ENCODE measurements around the gene DLG2.

The DLG2 gene

DNA sequence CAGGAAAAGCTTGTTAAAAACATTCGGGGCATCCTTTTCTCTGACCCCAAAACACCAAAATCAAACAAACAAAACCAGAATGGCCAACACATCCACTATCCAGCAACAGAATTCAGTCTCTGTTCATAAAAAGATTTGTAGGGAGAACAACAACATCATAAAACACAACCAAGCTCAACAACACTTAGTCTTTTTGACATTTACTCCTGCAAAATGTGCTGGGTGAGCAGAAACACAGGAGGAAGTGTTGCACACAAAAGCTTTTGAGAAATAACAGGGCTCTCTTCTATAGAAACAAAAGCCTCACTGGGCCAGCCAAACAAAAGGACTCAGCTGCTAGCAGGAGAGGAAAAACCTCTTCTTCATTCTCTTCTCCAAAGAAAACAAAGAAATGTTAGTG is 1604.9 kb downstream of the DLG2 start:
- TF ChIP-seq EZH2phosphoT487 (IDR thresholded peaks at IDR 0.05; ENCODE audit: low read depth) (no peak), CTCF (IDR thresholded peaks at IDR 0.05; ENCODE audit: low read depth, low read length) (no peak)
- no peaks in the 10 kb centered on the region for H3K79me2 ChIP-seq (ENCODE audit: low read length)
- no peak overlapping the region for H3K4me2 ChIP-seq (ENCODE audit: low read length)
- H3K36me3 ChIP-seq (replicated peaks; ENCODE audit: low read depth, low read length), result no peaks in the 10 kb centered on the region
- H3K4me1 ChIP-seq (ENCODE audit: low read length), result no peaks in the 10 kb centered on the region
- H3K27ac ChIP-seq (ENCODE audit: low read length), result no peak overlapping the region
- no peaks in the 10 kb centered on the region for H3K9me3 ChIP-seq (ENCODE audit: insufficient read depth, low read length)
- no peaks in the 10 kb centered on the region for H3K27me3 ChIP-seq (ENCODE audit: low read depth, low read length)
- no peak overlapping the region for H3K4me3 ChIP-seq (ENCODE audit: low read length)
- H2AFZ ChIP-seq (ENCODE audit: low read depth, low read length), result no peak overlapping the region
- H3K9ac ChIP-seq (ENCODE audit: low read length), result no peak overlapping the region
- H4K20me1 ChIP-seq (ENCODE audit: insufficient read depth, low read length), result no peaks in the 10 kb centered on the region

DNA sequence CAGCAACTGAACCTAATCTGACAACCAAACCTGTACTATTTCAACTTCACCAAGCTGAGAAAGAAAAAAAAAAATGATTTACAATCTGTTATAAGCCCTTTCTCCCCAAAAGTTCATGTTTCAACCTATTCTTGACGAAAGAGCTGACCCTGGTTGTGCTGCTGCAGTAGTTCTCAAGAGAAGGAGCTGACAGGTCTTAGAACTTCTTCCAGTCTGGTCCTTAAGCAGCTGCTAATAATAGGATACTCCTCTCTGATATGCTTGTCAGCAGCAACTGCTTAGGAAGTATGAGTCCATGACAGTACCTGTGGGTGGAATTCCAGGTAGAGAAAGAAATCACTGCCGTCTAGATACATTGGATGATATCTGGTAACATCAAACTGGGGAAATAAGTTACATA is 1605.9 kb downstream of the DLG2 start:
- Histone ChIP-seq H4K20me1 (ENCODE audit: insufficient read depth, low read length) (no peaks in the 10 kb centered on the region), H3K4me2 (ENCODE audit: low read length) (no peak overlapping the region), H3K4me1 (ENCODE audit: low read length) (no peaks in the 10 kb centered on the region), H3K9me3 (ENCODE audit: insufficient read depth, low read length) (no peaks in the 10 kb centered on the region), H3K9ac (ENCODE audit: low read length) (no peak overlapping the region), H3K27me3 (ENCODE audit: low read depth, low read length) (no peaks in the 10 kb centered on the region), H3K36me3 (replicated peaks; ENCODE audit: low read depth, low read length) (no peaks in the 10 kb centered on the region), H2AFZ (ENCODE audit: low read depth, low read length) (no peak overlapping the region), H3K4me3 (ENCODE audit: low read length) (no peak overlapping the region), H3K79me2 (ENCODE audit: low read length) (no peaks in the 10 kb centered on the region), H3K27ac (ENCODE audit: low read length) (no peak overlapping the region)
- TF ChIP-seq CTCF (IDR thresholded peaks at IDR 0.05; ENCODE audit: low read depth, low read length) (no peak), EZH2phosphoT487 (IDR thresholded peaks at IDR 0.05; ENCODE audit: low read depth) (no peak)

- Histone ChIP-seq H3K4me3 (ENCODE audit: low read length) (no peak overlapping the region), H3K9me3 (ENCODE audit: insufficient read depth, low read length) (no peaks in the 10 kb centered on the region), H3K36me3 (replicated peaks; ENCODE audit: low read depth, low read length) (no peaks in the 10 kb centered on the region), H3K9ac (ENCODE audit: low read length) (no peak overlapping the region), H2AFZ (ENCODE audit: low read depth, low read length) (no peak overlapping the region), H3K27ac (ENCODE audit: low read length) (no peak overlapping the region), H3K79me2 (ENCODE audit: low read length) (no peaks in the 10 kb centered on the region), H3K4me2 (ENCODE audit: low read length) (no peak overlapping the region), H3K4me1 (ENCODE audit: low read length) (no peaks in the 10 kb centered on the region), H3K27me3 (ENCODE audit: low read depth, low read length) (no peaks in the 10 kb centered on the region), H4K20me1 (ENCODE audit: insufficient read depth, low read length) (no peaks in the 10 kb centered on the region)
- TF ChIP-seq EZH2phosphoT487 (IDR thresholded peaks at IDR 0.05; ENCODE audit: low read depth) (no peak), CTCF (IDR thresholded peaks at IDR 0.05; ENCODE audit: low read depth, low read length) (no peak)
Measured at GRCh38 chr11:84019571-84020194, 1607.5 kb downstream of the DLG2 start.

DNA sequence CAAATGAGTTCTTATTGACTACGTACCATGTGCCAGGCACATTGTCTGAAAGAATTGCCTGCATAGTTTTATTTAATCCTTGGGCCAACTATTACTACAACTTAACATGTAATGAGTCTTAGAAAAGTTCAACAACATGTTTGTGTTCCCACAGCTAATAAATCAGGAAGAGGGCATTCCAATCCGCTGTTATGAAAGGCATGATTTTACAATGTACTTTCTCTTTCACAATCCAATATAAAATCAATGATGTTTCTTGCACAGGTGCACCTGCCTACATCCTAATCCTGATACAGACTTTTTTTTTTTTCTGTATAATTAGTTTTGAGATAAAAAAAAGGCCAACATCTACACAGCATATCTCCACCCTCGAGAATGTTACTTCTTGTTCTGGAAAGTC is 1612.6 kb downstream of the DLG2 start:
- no peaks in the 10 kb centered on the region for H3K27me3 ChIP-seq (ENCODE audit: low read depth, low read length)
- TF ChIP-seq CTCF (IDR thresholded peaks at IDR 0.05; ENCODE audit: low read depth, low read length) (no peak), EZH2phosphoT487 (IDR thresholded peaks at IDR 0.05; ENCODE audit: low read depth) (no peak)
- no peaks in the 10 kb centered on the region for H3K79me2 ChIP-seq (ENCODE audit: low read length)
- H3K4me2 ChIP-seq (ENCODE audit: low read length), result no peak overlapping the region
- no peaks in the 10 kb centered on the region for H3K9me3 ChIP-seq (ENCODE audit: insufficient read depth, low read length)
- H3K9ac ChIP-seq (ENCODE audit: low read length), result no peak overlapping the region
- no peaks in the 10 kb centered on the region for H3K4me1 ChIP-seq (ENCODE audit: low read length)
- H4K20me1 ChIP-seq (ENCODE audit: insufficient read depth, low read length), result no peaks in the 10 kb centered on the region
- no peak overlapping the region for H2AFZ ChIP-seq (ENCODE audit: low read depth, low read length)
- H3K27ac ChIP-seq (ENCODE audit: low read length), result no peak overlapping the region
- H3K4me3 ChIP-seq (ENCODE audit: low read length), result no peak overlapping the region
- H3K36me3 ChIP-seq (replicated peaks; ENCODE audit: low read depth, low read length), result no peaks in the 10 kb centered on the region
